T-helper 1 cell treated with Interleukin-12 subunit alpha and Interleukin-12 subunit beta and Interleukin-4 antibody, amounts not matched to agents 30 μg/mL and 1 μg/mL, for 36 hours (primary cell): ENCODE measurements around the gene ST3GAL3.

Experiments
- H3K27ac Mint-ChIP-seq: one replicate; pipeline ENCODE4 v1.8.0; 2021; ENCODE audit warnings: mild to moderate bottlenecking, mixed read lengths
- H3K27me3 Mint-ChIP-seq: one replicate; pipeline ENCODE4 v1.8.0; 2021; ENCODE audit warnings: low read depth, mixed read lengths
- H3K36me3 Mint-ChIP-seq: one replicate; pipeline ENCODE4 v1.8.0; 2021; ENCODE audit warnings: low read depth, mixed read lengths
- H3K4me1 Mint-ChIP-seq: one replicate; pipeline ENCODE4 v1.8.0; 2021; ENCODE audit warnings: low read depth, mixed read lengths
- H3K4me3 Mint-ChIP-seq: one replicate; pipeline ENCODE4 v1.8.0; 2021; ENCODE audit warnings: mild to moderate bottlenecking, moderate library complexity, mixed read lengths
- H3K9me3 Mint-ChIP-seq: one replicate; pipeline ENCODE4 v1.8.0; 2021; ENCODE audit warnings: mixed read lengths

ST3GAL3 gene

GRCh38 chr1:43801203-43801602, 93.9 kb downstream of the ST3GAL3 start:
- H3K27me3 Mint-ChIP-seq = no peaks in the 10 kb centered on the region
- H3K9me3 Mint-ChIP-seq = no peaks in the 10 kb centered on the region
- no peaks in the 10 kb centered on the region for H3K4me1 Mint-ChIP-seq
- H3K27ac Mint-ChIP-seq = no peak overlapping the region
- no peak overlapping the region for H3K4me3 Mint-ChIP-seq
- peaks cover 2% of the 10 kb centered on the region for H3K36me3 Mint-ChIP-seq

DNA sequence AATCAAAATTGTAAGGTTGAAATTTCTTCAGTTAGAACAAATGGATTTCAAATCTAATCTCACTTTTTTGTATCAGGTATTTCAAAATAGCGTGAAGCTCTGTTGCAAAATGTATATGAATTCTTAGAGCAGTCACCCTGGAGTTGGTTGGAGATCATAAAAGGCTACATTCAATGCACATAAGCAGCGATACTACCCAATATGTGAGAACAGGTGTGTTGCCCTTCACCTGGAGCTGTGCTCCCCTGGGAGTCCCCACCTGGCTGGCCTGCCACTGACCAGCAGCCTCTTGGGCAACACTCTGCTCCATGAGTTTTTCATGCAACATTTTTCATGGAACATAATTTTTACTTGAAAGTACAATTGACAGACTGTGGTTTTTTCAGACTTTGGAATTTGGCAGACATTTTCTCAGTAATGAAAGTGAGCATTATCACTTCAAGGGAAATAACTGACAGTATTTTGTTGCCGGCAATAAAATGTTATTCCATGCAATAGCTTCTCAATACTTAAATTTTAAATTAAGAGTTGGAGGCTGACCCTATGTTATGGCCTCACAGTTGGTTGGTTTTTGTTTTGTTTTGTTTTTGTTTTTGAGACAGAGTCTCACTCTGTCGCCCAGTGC, 95.1 kb downstream of the ST3GAL3 start:
- no peak overlapping the region for H3K4me3 Mint-ChIP-seq
- H3K36me3 Mint-ChIP-seq = peaks cover 4% of the 10 kb centered on the region
- H3K27ac Mint-ChIP-seq = no peak overlapping the region
- H3K27me3 Mint-ChIP-seq = no peaks in the 10 kb centered on the region
- no peaks in the 10 kb centered on the region for H3K4me1 Mint-ChIP-seq
- peaks cover 2% of the 10 kb centered on the region for H3K9me3 Mint-ChIP-seq

DNA sequence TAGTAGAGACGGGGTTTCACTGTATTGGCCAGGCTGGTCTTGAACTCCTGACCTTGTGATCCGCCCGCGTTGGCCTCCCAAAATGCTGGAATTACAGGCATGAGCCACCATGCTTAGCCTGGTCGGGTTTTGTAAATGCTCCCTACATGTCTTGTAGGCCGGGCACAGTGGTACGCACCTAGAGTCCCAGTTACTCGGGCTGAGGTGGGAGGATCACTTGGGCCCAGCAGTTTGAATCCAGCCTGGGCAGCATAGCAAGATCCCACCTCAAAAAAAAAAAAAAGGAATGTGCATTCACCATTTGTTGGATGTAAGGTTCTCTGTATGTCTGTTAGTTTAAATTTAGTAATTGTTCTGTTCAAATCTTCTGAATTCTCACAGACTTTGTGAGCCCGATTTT, 95.8 kb downstream of the ST3GAL3 start:
- H3K4me1 Mint-ChIP-seq = no peaks in the 10 kb centered on the region
- no peak overlapping the region for H3K4me3 Mint-ChIP-seq
- peaks cover 7% of the 10 kb centered on the region for H3K9me3 Mint-ChIP-seq
- H3K36me3 Mint-ChIP-seq = peaks cover 5% of the 10 kb centered on the region
- no peak overlapping the region for H3K27ac Mint-ChIP-seq
- no peaks in the 10 kb centered on the region for H3K27me3 Mint-ChIP-seq

- Mint-ChIP-seq H3K9me3 (peaks cover 13% of the 10 kb centered on the region), H3K4me3 (no peak overlapping the region), H3K36me3 (peaks cover 7% of the 10 kb centered on the region), H3K4me1 (no peaks in the 10 kb centered on the region), H3K27ac (no peak overlapping the region), H3K27me3 (no peaks in the 10 kb centered on the region)
Measured at GRCh38 chr1:43803646-43804045, 96.3 kb downstream of the ST3GAL3 start.

- Mint-ChIP-seq H3K36me3 (peaks cover 12% of the 10 kb centered on the region), H3K9me3 (peaks cover 20% of the 10 kb centered on the region), H3K4me3 (no peak overlapping the region), H3K4me1 (no peaks in the 10 kb centered on the region), H3K27me3 (no peaks in the 10 kb centered on the region), H3K27ac (no peak overlapping the region)
Measured at GRCh38 chr1:43804569-43804968, 97.2 kb downstream of the ST3GAL3 start.

GRCh38 chr1:43805340-43805739, 98.0 kb downstream of the ST3GAL3 start:
- Mint-ChIP-seq H3K4me3 (no peak overlapping the region), H3K27ac (no peak overlapping the region), H3K27me3 (no peaks in the 10 kb centered on the region), H3K4me1 (no peaks in the 10 kb centered on the region), H3K36me3 (peaks cover 12% of the 10 kb centered on the region), H3K9me3 (peaks cover 20% of the 10 kb centered on the region)

DNA sequence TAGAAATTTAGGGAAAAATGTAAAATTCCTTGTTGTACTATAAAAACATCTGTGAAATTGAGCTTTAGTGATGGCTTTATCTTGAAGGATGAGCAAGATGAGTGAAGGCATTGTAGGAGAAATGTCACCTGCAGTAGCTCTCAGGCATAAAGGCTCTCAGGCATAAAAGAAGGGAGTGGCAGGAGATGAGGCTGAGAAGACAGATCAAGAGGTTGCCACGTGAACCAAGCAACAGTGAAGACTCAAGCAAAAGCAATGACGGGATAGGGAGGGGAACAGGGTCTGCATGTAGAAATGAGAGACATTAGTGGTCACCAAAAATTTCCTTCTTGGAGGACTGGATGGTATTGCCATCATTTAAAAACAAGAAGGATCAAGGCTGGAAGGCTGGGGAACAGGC, 98.8 kb downstream of the ST3GAL3 start:
- no peaks in the 10 kb centered on the region for H3K4me1 Mint-ChIP-seq
- peaks cover 20% of the 10 kb centered on the region for H3K9me3 Mint-ChIP-seq
- H3K27ac Mint-ChIP-seq = no peak overlapping the region
- no peaks in the 10 kb centered on the region for H3K27me3 Mint-ChIP-seq
- H3K36me3 Mint-ChIP-seq = peaks cover 12% of the 10 kb centered on the region
- H3K4me3 Mint-ChIP-seq = no peak overlapping the region

GRCh38 chr1:43809097-43809673, 101.8 kb downstream of the ST3GAL3 start:
- Mint-ChIP-seq H3K4me1 (no peaks in the 10 kb centered on the region), H3K9me3 (peaks cover 20% of the 10 kb centered on the region), H3K4me3 (no peak overlapping the region), H3K27me3 (no peaks in the 10 kb centered on the region), H3K27ac (no peak overlapping the region), H3K36me3 (peaks cover 14% of the 10 kb centered on the region)

DNA sequence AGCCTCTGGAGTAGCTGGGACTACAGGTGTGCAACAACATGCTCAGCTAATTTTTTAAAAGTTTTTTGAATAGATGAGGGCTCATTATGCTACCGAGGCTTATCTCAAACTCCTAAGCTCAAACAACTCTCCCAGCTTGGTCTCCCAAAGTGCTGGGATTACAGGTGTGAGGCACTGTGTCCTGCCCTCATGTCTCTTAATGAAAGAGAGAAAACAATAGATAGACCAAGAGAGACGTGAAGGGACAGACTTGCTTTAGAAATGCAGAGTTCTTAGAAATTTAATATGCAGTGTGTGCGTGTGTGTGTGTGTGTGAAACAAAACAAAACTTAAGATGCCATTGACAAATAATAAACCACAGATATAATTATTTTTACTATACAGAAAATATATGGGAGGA, 105.2 kb downstream of the ST3GAL3 start:
- Mint-ChIP-seq H3K27ac (no peak overlapping the region), H3K36me3 (peaks cover 24% of the 10 kb centered on the region), H3K9me3 (peaks cover 17% of the 10 kb centered on the region)

DNA sequence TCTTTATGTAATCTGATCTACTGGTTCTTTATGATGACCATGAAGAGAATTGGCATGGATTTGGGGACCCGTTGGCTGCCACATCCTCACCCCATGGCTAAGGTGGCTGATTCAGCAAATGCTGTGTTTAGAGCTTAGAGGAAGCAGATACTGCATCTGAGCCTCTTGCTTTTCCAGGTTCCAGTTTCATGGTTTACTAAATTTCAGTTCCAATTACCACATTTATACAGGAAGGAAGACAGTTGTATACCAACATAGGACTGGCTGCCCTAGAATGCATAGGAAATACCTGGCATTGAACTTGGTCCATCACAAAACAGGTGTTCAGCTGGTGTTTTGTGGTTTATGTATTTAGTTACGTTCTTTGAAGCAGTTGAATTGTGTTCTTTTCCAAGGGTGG, 107.1 kb downstream of the ST3GAL3 start:
- Mint-ChIP-seq H3K36me3 (peaks cover 22% of the 10 kb centered on the region), H3K27me3 (no peaks in the 10 kb centered on the region), H3K9me3 (peaks cover 12% of the 10 kb centered on the region), H3K27ac (no peak overlapping the region), H3K4me3 (no peak overlapping the region), H3K4me1 (no peaks in the 10 kb centered on the region)

More for the DNA sequence above, 105.2 kb downstream of the ST3GAL3 start:
- H3K4me3 Mint-ChIP-seq = no peak overlapping the region
- H3K27me3 Mint-ChIP-seq = no peaks in the 10 kb centered on the region
- H3K4me1 Mint-ChIP-seq = no peaks in the 10 kb centered on the region

DNA sequence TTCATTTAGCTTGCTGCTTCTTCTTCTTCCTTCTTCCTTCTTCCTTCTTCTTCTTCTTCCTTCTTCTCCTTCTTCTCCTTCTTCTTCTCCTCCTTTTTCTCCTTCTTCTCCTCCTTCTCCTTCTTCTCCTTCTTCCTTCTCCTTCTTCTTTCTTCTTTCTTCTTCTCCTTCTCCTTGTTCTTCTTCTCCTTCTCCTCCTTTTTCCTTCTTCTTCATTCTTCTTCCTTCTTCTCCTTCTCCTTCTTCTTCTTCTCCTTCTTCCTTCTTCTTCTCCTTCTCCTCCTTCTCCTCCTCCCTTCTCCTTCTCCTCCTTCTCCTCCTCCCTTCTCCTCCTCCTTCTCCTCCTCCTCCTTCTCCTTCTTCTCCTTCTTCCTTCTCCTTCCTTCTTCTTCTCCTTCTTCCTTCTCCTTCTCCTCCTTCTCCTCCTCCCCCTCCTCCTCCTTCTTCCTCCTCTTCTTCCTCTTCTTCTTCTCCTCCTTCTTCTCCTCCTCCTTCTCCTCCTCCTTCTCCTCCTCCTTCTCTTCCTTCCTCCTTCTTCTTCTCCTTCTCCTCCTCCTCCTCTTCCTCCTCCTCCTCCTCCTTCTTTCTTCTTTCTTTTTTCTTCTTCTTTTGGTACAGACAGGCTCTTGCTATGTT, 110.1 kb downstream of the ST3GAL3 start:
- H3K4me3 Mint-ChIP-seq = no peak overlapping the region
- H3K27me3 Mint-ChIP-seq = no peaks in the 10 kb centered on the region
- H3K36me3 Mint-ChIP-seq = peaks cover 32% of the 10 kb centered on the region
- H3K9me3 Mint-ChIP-seq = peaks cover 17% of the 10 kb centered on the region
- no peaks in the 10 kb centered on the region for H3K4me1 Mint-ChIP-seq
- no peak overlapping the region for H3K27ac Mint-ChIP-seq

- no peaks in the 10 kb centered on the region for H3K4me1 Mint-ChIP-seq
- no peaks in the 10 kb centered on the region for H3K27me3 Mint-ChIP-seq
- H3K4me3 Mint-ChIP-seq = no peak overlapping the region
- H3K9me3 Mint-ChIP-seq = peaks cover 17% of the 10 kb centered on the region
- H3K36me3 Mint-ChIP-seq = peaks cover 32% of the 10 kb centered on the region
- H3K27ac Mint-ChIP-seq = no peak overlapping the region
Measured at GRCh38 chr1:43818691-43819090, 111.4 kb downstream of the ST3GAL3 start.

- Mint-ChIP-seq H3K27me3 (no peaks in the 10 kb centered on the region), H3K36me3 (peaks cover 30% of the 10 kb centered on the region), H3K4me1 (no peaks in the 10 kb centered on the region), H3K9me3 (peaks cover 17% of the 10 kb centered on the region), H3K4me3 (no peak overlapping the region), H3K27ac (no peak overlapping the region)
Measured at GRCh38 chr1:43819357-43819756, 112.0 kb downstream of the ST3GAL3 start.

DNA sequence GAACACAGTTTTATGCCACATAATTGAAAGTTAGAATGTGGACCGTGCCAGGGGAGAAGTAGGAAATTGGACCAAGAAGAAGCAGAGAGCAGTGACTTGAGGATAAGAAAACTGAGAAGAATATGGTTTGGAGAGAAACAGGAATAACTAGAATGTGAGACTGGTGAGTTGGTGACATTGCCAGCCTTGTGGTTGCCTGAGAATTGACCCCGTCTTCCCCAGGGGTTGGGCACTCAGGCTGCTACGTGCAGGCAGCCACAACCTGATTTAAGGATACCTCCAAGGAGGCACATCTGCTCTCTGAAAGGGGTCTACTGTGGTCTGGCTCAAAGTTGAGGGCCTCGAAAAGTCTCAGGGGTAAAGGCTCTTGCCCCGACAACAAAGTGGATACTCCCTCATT, 114.1 kb downstream of the ST3GAL3 start:
- Mint-ChIP-seq H3K27me3 (no peaks in the 10 kb centered on the region), H3K9me3 (peaks cover 17% of the 10 kb centered on the region), H3K4me3 (no peak overlapping the region), H3K4me1 (no peaks in the 10 kb centered on the region), H3K27ac (no peak overlapping the region), H3K36me3 (peaks cover 19% of the 10 kb centered on the region)

DNA sequence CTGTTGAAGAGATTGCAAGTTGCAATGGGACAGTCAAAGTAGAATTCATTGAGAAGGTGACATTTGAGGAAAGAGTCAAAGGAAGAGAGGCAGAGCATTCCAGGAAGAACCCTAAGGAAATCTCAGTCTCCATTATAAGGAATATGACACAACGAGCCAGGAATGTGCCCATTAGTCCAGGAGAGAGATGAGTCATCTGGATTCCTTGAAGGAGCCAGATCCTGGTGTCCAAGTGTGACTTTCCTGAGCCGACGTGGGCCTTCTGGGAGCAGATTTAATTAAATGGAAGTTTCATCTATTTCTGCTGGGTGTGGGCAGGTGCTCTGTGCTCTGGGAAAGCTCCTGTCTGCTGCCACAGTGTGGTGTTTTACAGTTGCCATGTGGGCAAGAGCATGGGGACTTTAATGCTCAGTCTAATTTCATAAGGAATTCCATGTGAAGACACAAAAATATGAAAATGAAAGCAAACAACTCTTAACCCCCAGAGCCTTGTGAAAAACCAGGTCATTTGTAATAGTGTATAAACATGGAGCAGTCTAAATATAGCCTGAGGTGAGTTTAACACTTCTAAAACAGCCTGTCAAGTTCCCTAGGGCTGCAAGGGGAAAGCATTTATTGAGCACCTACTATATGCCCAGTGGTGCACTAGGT, 114.8 kb downstream of the ST3GAL3 start:
- Mint-ChIP-seq H3K4me3 (no peak overlapping the region), H3K36me3 (peaks cover 19% of the 10 kb centered on the region), H3K27ac (no peak overlapping the region), H3K27me3 (no peaks in the 10 kb centered on the region), H3K9me3 (peaks cover 17% of the 10 kb centered on the region), H3K4me1 (no peaks in the 10 kb centered on the region)
